ACC112 (cell line): ENCODE measurements around the gene KRTAP5-1.
A peak's percentile ranks its signal among the peaks of the same experiment; 100 is the strongest.

Experiments
- H2AFZ ChIP-seq: fragments of 200-600 bp; sonication (generic); one replicate; pipeline ENCODE4 v1.6.0; 2017; ENCODE audit warnings: antibody characterized with exemption, low read length; ENCODE audit not compliant: unreplicated experiment
- H3K27ac ChIP-seq: fragments of 200-600 bp; sonication (generic); 2 replicates; pipeline ENCODE4 v1.5.1; 2014; ENCODE audit warnings: low read depth, mild to moderate bottlenecking, antibody characterized with exemption, low read length, moderate library complexity
- H3K27me3 ChIP-seq: fragments of 200-600 bp; sonication (generic); 2 replicates; pipeline ENCODE4 v1.6.1; 2014; ENCODE audit warnings: mild to moderate bottlenecking, antibody characterized with exemption, low read length, moderate library complexity, mixed read lengths; ENCODE audit not compliant: insufficient read depth
- H3K36me3 ChIP-seq: fragments of 200-600 bp; sonication (generic); 2 replicates; pipeline ENCODE4 v1.6.1; 2016; ENCODE audit warnings: mild to moderate bottlenecking, antibody characterized with exemption, low read length, moderate library complexity, mixed read lengths; ENCODE audit not compliant: insufficient read depth
- H3K4me1 ChIP-seq: fragments of 200-600 bp; sonication (generic); one replicate; pipeline ENCODE4 v1.6.1; 2016; ENCODE audit warnings: low read length, mixed read lengths; ENCODE audit not compliant: insufficient read depth, unreplicated experiment, control insufficient read depth
- H3K4me3 ChIP-seq: fragments of 200-600 bp; sonication (generic); 2 replicates; pipeline ENCODE4 v1.5.1; 2014; ENCODE audit warnings: mild to moderate bottlenecking, low read depth, low read length
- H3K79me2 ChIP-seq: fragments of 200-600 bp; sonication (generic); one replicate; pipeline ENCODE4 v1.6.0; 2016; ENCODE audit warnings: low read length; ENCODE audit not compliant: control insufficient read depth, unreplicated experiment, insufficient read depth

KRTAP5-1 gene

DNA sequence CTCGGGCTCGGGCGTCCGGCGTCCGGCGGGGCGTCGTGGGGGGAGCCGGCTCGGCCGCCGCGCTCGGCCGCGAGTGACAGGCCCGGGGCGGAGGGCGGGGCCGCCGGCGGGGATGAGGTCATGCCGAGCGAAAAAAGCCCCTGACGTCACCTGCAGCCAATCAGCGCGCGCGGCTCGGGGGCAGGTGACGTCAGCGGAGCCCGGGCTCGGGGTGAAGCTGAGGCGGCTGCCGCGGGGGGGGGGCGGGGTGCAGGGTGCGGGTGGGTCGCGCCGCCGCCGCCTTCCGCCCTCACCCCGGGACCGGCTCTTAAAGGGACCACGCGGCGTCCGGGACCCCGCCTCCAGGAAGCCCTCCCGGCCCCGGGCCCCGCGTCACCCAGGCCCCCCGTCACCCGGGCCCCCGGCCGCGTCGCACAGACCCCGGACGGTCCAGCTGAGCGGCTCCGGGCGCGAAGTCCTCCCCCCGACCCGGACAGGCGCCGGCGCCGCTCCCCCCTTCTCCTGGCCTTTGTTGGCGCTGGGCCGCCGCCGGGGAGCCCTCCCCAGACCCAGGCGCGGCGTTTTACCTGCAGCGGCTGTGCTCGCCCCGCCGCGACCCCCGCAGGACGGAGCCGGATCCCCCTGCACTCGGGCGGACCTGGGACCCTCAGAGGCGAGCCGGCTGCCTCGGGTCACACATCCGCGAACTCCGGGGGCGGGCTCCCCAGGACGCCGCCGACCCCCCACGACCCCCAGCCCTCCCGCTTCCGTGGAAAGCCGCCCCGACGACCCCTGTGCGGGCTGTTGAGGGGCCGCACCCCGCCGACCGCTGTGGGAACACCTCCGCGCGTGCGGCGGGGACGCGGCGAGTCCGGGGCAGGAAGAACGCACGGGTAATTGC, 12.6 kb downstream of the KRTAP5-1 start, which contains the start of gene DUSP8:
TSS of gene DUSP8 (minus strand) at position 75 of the 880 bp plus-strand sequence. CDS start 6,445 bp downstream, outside the sequence.
- H2AFZ ChIP-seq = peak within 1 kb of the TSS; percentile 14
- H3K27ac ChIP-seq = no peak within 1 kb of the TSS
- H3K27me3 ChIP-seq = peaks cover 47% of the 10 kb centered on the region
- H3K4me3 ChIP-seq = peak within 1 kb of the TSS; percentile 60; the same call in 1 of the 2 replicates
- H3K79me2 ChIP-seq = no peaks in the 10 kb centered on the region
- no peaks in the 10 kb centered on the region for H3K36me3 ChIP-seq
- no peaks in the 10 kb centered on the region for H3K4me1 ChIP-seq

DNA sequence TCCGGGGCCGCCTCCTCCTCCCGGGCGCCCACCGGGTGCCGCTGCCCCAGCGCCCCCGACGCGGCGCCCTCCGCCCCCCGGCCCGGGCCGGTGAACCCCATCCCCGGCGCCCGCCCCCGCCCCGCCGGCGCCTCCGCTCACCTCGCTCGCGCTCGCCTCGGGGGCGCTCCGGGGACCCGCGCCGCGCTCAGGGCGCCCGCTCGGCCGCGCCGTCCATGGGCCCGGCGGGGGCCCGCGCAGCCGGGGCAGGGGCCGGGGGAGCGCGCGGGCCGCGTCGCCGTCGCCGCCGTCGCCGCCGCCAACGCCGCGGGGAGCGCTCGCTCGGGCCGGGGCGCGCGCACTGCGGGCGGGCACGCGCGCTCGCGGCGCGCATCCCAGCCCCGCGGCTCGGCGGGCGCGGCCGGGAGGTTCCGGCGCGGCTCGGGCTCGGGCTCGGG, 13.3 kb downstream of the KRTAP5-1 start:
- Histone ChIP-seq H3K27ac (no peak overlapping the region), H3K36me3 (no peaks in the 10 kb centered on the region), H3K27me3 (peaks cover 47% of the 10 kb centered on the region), H3K4me1 (no peaks in the 10 kb centered on the region), H3K4me3 (no peak overlapping the region), H2AFZ (no peak overlapping the region), H3K79me2 (no peaks in the 10 kb centered on the region)

DNA sequence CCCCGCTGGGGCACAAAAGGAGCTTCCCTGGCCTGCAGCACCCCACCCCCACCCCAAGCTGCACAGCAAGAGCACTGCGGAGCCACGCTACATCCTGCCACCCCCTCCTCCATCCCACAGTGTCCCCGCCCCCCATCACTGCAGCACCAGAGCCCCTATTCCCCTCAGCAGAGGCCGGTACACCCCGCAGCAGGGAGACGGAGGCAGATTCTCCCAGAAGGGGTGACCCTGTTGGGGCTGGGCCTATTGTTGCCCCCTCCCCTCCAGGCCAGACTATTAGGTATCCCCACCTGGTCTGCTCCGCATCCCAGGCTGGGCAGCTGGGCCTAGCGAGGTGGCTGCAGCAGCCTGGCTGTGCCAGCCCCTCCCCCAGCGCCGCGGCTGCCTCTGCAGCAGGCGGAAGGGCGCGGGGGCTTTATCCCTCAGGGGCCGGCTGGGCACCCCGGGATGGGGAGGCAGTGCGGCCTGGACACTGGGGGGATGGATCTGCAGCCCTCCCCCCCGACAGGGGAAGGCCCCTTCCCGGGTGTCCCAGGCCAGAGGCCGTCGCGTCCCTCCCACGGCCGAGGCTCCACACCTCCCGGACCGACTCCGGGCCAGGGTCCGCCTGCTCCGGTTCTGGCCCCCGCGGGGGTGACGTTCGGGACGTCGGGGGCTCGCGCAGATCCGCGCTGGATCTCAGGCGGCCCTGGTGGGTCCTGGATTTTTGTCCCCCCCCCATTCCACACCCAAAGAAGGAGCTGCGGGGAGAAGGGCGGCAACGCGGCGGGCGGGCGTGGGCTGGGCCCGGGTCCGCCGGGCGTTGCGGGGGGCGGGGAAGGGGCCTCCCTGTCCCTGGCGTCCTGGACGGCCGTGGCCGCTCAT, 14.0 kb downstream of the KRTAP5-1 start:
- no peaks in the 10 kb centered on the region for H3K79me2 ChIP-seq
- H3K27me3 ChIP-seq = peaks cover 47% of the 10 kb centered on the region
- H2AFZ ChIP-seq = peak overlapping the region; percentile 14
- no peaks in the 10 kb centered on the region for H3K36me3 ChIP-seq
- H3K27ac ChIP-seq = no peak overlapping the region
- peak overlapping the region; percentile 43; the same call in 1 of the 2 replicates for H3K4me3 ChIP-seq
- H3K4me1 ChIP-seq = no peaks in the 10 kb centered on the region

DNA sequence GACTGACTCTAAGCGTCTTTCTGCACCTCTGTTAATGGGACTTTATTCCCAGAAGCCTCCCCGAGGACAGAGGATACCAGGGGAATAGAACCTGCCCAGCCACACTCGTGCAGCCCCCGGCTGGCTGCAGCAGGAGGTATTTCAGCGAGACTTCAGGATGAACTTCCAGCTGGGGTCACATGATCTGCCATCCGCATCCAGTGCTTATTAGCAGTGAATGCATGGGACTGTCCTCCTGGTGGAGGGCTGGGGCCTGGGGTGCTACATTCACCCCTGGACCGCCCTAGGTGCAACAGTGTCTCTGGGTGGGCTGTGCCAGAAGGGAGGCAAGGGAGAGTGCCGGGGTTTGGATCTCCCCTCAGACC, 14.6 kb downstream of the KRTAP5-1 start:
- Histone ChIP-seq H3K79me2 (no peaks in the 10 kb centered on the region), H3K4me3 (no peak overlapping the region), H3K27me3 (peaks cover 44% of the 10 kb centered on the region), H2AFZ (no peak overlapping the region), H3K4me1 (no peaks in the 10 kb centered on the region), H3K36me3 (no peaks in the 10 kb centered on the region), H3K27ac (no peak overlapping the region)

DNA sequence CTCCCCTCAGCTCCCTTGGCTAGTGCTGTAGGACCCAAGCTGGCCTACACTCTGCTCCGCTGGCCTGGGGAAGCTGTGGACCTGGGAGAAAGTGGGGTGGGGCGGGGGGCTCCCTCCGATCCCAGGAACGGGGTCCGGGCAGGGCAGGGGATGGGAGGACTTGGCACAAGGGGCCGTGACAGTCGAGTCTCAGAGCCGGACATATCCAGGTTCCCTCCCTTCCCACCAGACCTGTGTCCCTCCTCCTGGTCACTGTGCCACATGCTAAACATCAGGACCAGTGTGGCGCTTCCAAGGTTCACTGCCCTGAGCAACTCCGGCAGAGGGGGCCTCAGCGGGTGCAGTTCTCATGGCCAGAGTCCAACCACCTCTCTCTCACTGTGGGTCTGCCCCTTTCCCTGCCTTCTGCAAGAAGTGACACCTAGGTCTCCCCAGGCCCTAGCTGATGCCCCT, 15.1 kb downstream of the KRTAP5-1 start:
- peaks cover 39% of the 10 kb centered on the region for H3K27me3 ChIP-seq
- no peaks in the 10 kb centered on the region for H3K4me1 ChIP-seq
- no peak overlapping the region for H2AFZ ChIP-seq
- H3K4me3 ChIP-seq = no peak overlapping the region
- H3K79me2 ChIP-seq = no peaks in the 10 kb centered on the region
- no peaks in the 10 kb centered on the region for H3K36me3 ChIP-seq
- H3K27ac ChIP-seq = no peak overlapping the region

DNA sequence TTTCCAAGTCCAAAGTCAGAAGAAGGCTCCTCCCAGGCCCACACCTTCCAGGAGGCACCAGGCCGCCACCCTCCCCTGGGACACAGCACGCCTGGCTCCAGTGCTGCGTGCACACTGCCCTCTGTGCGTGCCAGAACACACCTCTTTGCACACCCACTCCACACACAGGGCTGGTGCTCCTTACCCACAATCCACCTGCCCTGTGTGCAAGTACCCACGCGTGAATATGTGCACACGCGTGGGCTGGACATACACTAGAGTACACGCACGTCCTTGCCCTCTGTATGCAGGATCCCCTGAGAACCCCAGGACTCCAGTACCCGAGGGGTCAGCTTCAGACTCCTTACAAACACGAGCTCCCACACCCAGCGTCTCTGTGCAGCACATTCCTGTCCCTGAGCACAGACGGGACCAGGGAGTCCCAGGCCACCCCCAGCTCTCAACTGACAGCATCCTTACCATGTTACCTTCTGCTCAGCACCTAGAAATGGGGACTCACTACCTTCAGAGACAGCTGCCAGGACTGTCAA, 15.8 kb downstream of the KRTAP5-1 start:
- Histone ChIP-seq H3K4me3 (no peak overlapping the region), H2AFZ (no peak overlapping the region), H3K27ac (no peak overlapping the region), H3K27me3 (peaks cover 33% of the 10 kb centered on the region), H3K36me3 (no peaks in the 10 kb centered on the region), H3K79me2 (no peaks in the 10 kb centered on the region), H3K4me1 (no peaks in the 10 kb centered on the region)

DNA sequence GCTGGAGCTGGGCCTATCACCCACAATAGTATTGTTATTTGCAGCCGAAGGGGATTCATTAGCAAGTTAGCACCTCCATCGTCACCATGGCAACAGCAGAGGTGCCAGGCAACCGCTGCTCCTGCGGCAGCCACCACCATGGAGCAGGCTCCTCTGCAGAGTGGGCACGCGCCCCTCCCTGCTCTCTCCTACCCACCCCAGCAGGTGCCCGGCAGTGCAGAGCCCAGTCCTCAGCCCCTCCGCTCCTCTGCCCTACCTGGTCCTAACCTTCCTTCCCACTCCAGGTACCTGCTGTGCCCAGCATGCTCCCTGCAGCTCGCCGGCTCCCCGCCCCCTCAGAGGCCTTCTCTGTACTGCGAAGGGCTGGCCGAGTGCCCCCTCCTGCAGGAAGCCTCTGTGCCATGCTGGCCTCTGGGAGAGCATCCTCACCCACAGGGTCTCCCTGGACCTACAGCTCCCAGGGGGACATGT, 16.6 kb downstream of the KRTAP5-1 start:
- no peak overlapping the region for H3K4me3 ChIP-seq
- H3K79me2 ChIP-seq = no peaks in the 10 kb centered on the region
- no peak overlapping the region for H2AFZ ChIP-seq
- H3K4me1 ChIP-seq = no peaks in the 10 kb centered on the region
- no peaks in the 10 kb centered on the region for H3K36me3 ChIP-seq
- H3K27me3 ChIP-seq = peaks cover 24% of the 10 kb centered on the region
- no peak overlapping the region for H3K27ac ChIP-seq

DNA sequence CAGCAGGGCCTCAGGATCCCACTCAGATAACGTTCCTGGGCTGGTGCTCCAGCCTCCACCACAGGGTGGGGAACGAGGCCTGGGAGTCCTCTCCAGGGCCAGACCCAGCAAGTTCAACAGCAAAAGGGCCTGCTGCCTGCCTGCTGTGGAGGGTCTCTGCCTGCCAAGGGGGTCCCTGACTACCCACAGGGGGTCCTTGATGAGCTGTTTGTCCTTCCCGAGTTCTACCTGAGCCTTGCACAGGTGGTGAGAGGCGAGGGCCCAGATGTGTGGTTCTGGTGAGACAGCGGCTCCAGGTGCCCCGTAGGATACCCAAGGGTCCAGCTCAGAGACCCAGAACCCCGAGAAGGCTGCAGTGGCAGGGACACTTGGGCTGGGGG, 17.4 kb downstream of the KRTAP5-1 start:
- Histone ChIP-seq H3K79me2 (no peaks in the 10 kb centered on the region), H3K4me1 (no peaks in the 10 kb centered on the region), H3K36me3 (no peaks in the 10 kb centered on the region), H3K4me3 (no peak overlapping the region), H3K27ac (no peak overlapping the region), H2AFZ (no peak overlapping the region), H3K27me3 (peaks cover 17% of the 10 kb centered on the region)

DNA sequence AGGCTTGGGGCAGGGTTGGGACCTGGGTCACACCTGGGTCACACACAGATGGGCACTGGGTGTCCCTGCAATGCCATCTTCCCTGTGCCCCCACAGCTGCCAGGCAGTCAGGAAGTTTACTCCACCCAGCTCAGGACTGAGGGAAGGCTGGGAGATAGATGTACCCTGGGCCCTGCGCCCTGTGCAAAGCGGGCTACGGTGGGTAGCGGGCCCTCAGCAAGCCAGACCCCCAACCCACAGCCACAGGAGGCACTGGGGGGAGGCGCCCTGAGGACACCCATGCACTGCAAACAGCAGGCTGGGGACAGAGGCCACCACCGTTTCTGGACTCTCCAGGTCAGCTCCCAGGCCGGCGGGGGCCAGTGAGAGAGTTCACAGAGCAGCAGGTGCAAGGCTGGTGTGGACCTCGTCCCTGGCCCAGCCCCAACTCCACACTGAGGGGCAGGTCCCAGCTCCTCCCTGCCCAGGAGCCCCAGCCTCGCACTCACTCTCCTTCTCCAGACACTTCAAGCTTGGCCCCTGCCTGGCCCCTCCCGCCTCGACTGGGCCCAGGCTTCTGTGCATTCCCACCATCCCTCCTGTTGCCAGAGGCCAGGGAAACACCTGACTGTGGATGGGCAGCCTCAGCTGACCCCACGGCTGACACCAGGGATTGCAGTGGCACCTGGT, 17.9 kb downstream of the KRTAP5-1 start:
- Histone ChIP-seq H2AFZ (no peak overlapping the region), H3K27ac (no peak overlapping the region), H3K36me3 (no peaks in the 10 kb centered on the region), H3K27me3 (peaks cover 13% of the 10 kb centered on the region), H3K79me2 (no peaks in the 10 kb centered on the region), H3K4me3 (no peak overlapping the region), H3K4me1 (no peaks in the 10 kb centered on the region)
